OCI-LY7 (cell line): ENCODE measurements around the gene ABCC8. TPM values are rescaled to one million over a fixed set of nuclear protein-coding genes. Genes with fewer than 3 reads are reported as not detected.

Experiments used
- BruUV-seq: library from RNA; stranded (reverse); fragments of 400-500 nt; replicated peaks from 2 replicates; lab custom pipeline; 2021; lab: Mats Ljungman, UMichigan
- CTCF ChIA-PET: fragments of 300-600 bp; sonication (Branson Sonifier 250); formaldehyde crosslinking; loops from one replicate; lab custom pipeline; 2022; ENCODE audit warnings: antibody characterized with exemption; ENCODE audit not compliant: unreplicated experiment; lab: Charles Lee
- POLR2A ChIA-PET: fragments of 300-600 bp; sonication (Branson Sonifier 250); formaldehyde crosslinking; loops from one replicate; lab custom pipeline; 2022; ENCODE audit warnings: antibody characterized with exemption; lab: Charles Lee
- DNase-seq: peaks from one replicate; pipeline ENCODE4 v3.0.0-alpha.2; 2015; ENCODE audit warnings: low spot score
- H2AFZ ChIP-seq: fragments of 200-600 bp; sonication (generic), shearing (Covaris generic); 2 replicates; pipeline ENCODE4 v1.6.1; 2014; ENCODE audit warnings: mild to moderate bottlenecking, antibody characterized with exemption, low read length, moderate library complexity
- H3K27ac ChIP-seq: fragments of 200-600 bp; sonication (generic); 2 replicates; pipeline ENCODE4 v1.5.1; 2014; ENCODE audit warnings: mixed run types, low read depth, mild to moderate bottlenecking, moderate library complexity, low read length, inconsistent platforms; ENCODE audit not compliant: poor library complexity, severe bottlenecking
- H3K36me3 ChIP-seq: fragments of 200-600 bp; sonication (generic); 2 replicates; pipeline ENCODE4 v1.6.1; 2014; ENCODE audit warnings: mild to moderate bottlenecking, antibody characterized with exemption, low read length, moderate library complexity, mixed read lengths; ENCODE audit not compliant: insufficient read depth
- H3K4me1 ChIP-seq: fragments of 200-600 bp; sonication (generic); 2 replicates; pipeline ENCODE4 v1.5.1; 2014; ENCODE audit warnings: mild to moderate bottlenecking, low read length; ENCODE audit not compliant: insufficient read depth, poor library complexity, severe bottlenecking
- H3K4me2 ChIP-seq: fragments of 200-600 bp; sonication (generic); 2 replicates; pipeline ENCODE4 v1.6.1; 2014; ENCODE audit warnings: mild to moderate bottlenecking, low read length
- H3K4me3 ChIP-seq: fragments of 200-600 bp; sonication (generic); 2 replicates; pipeline ENCODE4 v1.5.1; 2014; ENCODE audit warnings: mild to moderate bottlenecking, low read depth, low read length; ENCODE audit not compliant: poor library complexity, severe bottlenecking
- H3K79me2 ChIP-seq: fragments of 200-600 bp; sonication (generic); 2 replicates; pipeline ENCODE4 v1.6.1; 2016; ENCODE audit warnings: low read depth, mild to moderate bottlenecking, low read length, moderate library complexity, mixed read lengths; ENCODE audit not compliant: insufficient read depth
- H3K9me2 ChIP-seq: fragments of 200-600 bp; sonication (generic); 2 replicates; pipeline ENCODE4 v1.6.1; 2016; ENCODE audit warnings: mild to moderate bottlenecking, low read length, mixed read lengths; ENCODE audit not compliant: insufficient read depth
- H3K9me3 ChIP-seq: fragments of 200-600 bp; sonication (generic); 2 replicates; pipeline ENCODE4 v1.6.1; 2014; ENCODE audit warnings: mild to moderate bottlenecking, mixed run types, low read length, mixed read lengths
- H4K20me1 ChIP-seq: fragments of 200-600 bp; sonication (generic); 2 replicates; pipeline ENCODE4 v1.6.1; 2014; ENCODE audit warnings: mild to moderate bottlenecking, antibody characterized with exemption, low read length, moderate library complexity, mixed read lengths; ENCODE audit not compliant: insufficient read depth
- EZH2phosphoT487 ChIP-seq: fragments of 200-600 bp; sonication (generic); IDR thresholded peaks from 2 replicates; pipeline ENCODE4 v1.6.1; 2018; ENCODE audit warnings: low read depth, borderline replicate concordance, mild to moderate bottlenecking, mixed run types, antibody characterized with exemption, low read length, moderate library complexity, mixed read lengths
- intact Hi-C: fragments of 100-400 bp; cut with micrococcal nuclease; formaldehyde crosslinking; loops from one replicate; pipeline ENCODE4 v1.10.0; 2022; ENCODE audit not compliant: unreplicated experiment
- total RNA-seq, 2 experiments: library from RNA; depleted of rRNA in 1 of 2; stranded (reverse); fragments of >200 nt in 1 of 2; shearing (Covaris generic) in 1 of 2; gene quantifications; 2 replicates each; pipeline ENCODE4 v1.2.3, GENCODE V29; 2014 to 2022
- TF ChIP-seq, protein P1 (sequence below): fragments of 200-600 bp; sonication (generic); conservative IDR thresholded peaks from 2 replicates; pipeline ENCODE4 v1.5.1; 2014; ENCODE audit warnings: mild to moderate bottlenecking, antibody characterized with exemption, low read length, moderate library complexity, mixed read lengths

The ABCC8 gene
- total RNA-seq, 2 experiments from 2014 or later = not detected

DNA sequence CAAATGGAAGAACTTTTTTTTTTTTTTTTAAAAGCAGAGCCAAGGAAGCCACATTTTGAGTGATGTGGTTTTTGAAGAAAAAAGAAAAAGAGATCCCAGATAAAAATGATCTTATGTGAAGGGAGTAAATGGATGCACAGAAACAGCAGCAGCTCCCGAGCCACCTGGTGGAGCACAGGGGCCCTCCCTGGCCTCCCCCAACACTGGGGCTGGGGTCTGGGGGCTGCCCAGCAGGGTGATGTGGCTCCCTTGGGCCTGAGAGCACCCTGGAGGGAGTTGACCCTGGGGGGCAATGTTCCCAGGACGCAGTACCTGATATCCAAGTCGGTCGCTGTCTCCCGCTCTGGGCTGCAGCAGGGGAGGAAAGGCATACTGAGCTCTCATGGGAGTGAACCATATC lies 61.7 kb downstream of the ABCC8 start:
- no peak for DNase-seq
- no peaks in the 10 kb centered on the region for H4K20me1 ChIP-seq

DNA sequence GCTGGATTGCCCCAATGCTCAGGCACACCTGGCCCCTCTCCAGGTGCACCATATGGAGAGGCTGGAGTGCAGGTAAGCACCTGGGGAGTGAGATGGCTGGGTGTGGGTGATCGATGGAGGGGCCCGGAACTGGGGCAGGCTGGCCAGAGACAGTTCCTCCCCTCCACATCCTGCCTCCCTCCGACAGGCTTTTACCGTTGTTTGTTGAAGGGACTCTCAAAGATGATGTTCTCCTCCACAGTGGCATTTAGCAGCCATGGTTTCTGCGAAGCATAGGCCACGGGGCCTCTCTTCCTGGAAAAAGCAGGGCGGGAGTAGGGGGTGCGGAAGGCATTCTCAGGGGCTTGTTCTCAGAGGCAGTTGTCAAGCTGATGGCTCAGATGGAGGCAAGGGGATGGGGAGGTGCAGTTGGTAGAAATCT lies 62.3 kb downstream of the ABCC8 start:
- Histone ChIP-seq H2AFZ (no peak overlapping the region), H3K79me2 (no peaks in the 10 kb centered on the region), H3K9me3 (no peaks in the 10 kb centered on the region), H3K4me3 (no peak overlapping the region), H3K36me3 (no peaks in the 10 kb centered on the region), H3K4me2 (no peak overlapping the region), H4K20me1 (no peaks in the 10 kb centered on the region), H3K27ac (no peak overlapping the region), H3K4me1 (no peaks in the 10 kb centered on the region), H3K9me2 (no peaks in the 10 kb centered on the region)
- BruUV-seq = no TSS peak
- no peak for DNase-seq
- intact Hi-C loops = no loop called here
- POLR2A ChIA-PET = interaction anchor here (0.6 kb wide), 1 partner anchor 189 kb away, joined by 3 read pairs; no protein-coding TSS in a partner anchor
- CTCF ChIA-PET = no interaction called here
- no peak for TF ChIP-seq EZH2phosphoT487
- TF ChIP-seq, protein P1, sequence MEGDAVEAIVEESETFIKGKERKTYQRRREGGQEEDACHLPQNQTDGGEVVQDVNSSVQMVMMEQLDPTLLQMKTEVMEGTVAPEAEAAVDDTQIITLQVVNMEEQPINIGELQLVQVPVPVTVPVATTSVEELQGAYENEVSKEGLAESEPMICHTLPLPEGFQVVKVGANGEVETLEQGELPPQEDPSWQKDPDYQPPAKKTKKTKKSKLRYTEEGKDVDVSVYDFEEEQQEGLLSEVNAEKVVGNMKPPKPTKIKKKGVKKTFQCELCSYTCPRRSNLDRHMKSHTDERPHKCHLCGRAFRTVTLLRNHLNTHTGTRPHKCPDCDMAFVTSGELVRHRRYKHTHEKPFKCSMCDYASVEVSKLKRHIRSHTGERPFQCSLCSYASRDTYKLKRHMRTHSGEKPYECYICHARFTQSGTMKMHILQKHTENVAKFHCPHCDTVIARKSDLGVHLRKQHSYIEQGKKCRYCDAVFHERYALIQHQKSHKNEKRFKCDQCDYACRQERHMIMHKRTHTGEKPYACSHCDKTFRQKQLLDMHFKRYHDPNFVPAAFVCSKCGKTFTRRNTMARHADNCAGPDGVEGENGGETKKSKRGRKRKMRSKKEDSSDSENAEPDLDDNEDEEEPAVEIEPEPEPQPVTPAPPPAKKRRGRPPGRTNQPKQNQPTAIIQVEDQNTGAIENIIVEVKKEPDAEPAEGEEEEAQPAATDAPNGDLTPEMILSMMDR = no peak

More for the DNA sequence above, 61.7 kb downstream of the ABCC8 start:
- no peak overlapping the region for H3K4me2 ChIP-seq
- ChIA-PET POLR2A (no interaction called here), CTCF (interaction anchor here (0.6 kb wide), 1 partner anchor 26 kb away, joined by 4 read pairs; no protein-coding TSS in a partner anchor)
- H3K4me1 ChIP-seq = no peaks in the 10 kb centered on the region
- H3K4me3 ChIP-seq = no peak overlapping the region
- H3K9me2 ChIP-seq = no peaks in the 10 kb centered on the region
- BruUV-seq = no TSS peak
- no peak overlapping the region for H3K27ac ChIP-seq
- H3K36me3 ChIP-seq = no peaks in the 10 kb centered on the region
- intact Hi-C loops = no loop called here
- no peak overlapping the region for H2AFZ ChIP-seq
- no peaks in the 10 kb centered on the region for H3K9me3 ChIP-seq
- TF ChIP-seq EZH2phosphoT487 = no peak
- TF ChIP-seq, protein P1 = no peak
- no peaks in the 10 kb centered on the region for H3K79me2 ChIP-seq
